Psoas muscle (tissue), 8 donors: ENCODE results near the gene CSF3. TPM values are rescaled to one million over a fixed set of nuclear protein-coding genes. Genes with fewer than 3 reads are reported as not detected.

ENCODE experiments used
- ATAC-seq, 4 donors: fragments of 200-7000 bp; cut with Tn5 transposase; one replicate each; pipeline ENCODE4 v1.9.1; 2020; ENCODE audit warnings: moderate library complexity in 3 of 4, mild to moderate bottlenecking in 2 of 4
- DNase-seq, 2 donors: peaks; one replicate each; pipeline ENCODE4 v3.0.0-alpha.2; 2020
- H3K27ac ChIP-seq: fragments of 200-600 bp; one replicate; pipeline ENCODE4 v1.8.0; 2022
- H3K27me3 ChIP-seq, 3 donors: fragments of 200-600 bp in 1 of 3; one replicate each; pipeline versions ENCODE4 v1.6.1 to v1.8.0; 2013 to 2022; ENCODE audit warnings: low read length in 2 of 3, mild to moderate bottlenecking in 2 of 3, moderate library complexity in 1 of 3; ENCODE audit not compliant: insufficient read depth in 3 of 3
- H3K36me3 ChIP-seq, 2 donors: fragments of 200-600 bp in 1 of 2; one replicate each; pipeline versions ENCODE4 v1.6.1 to v1.8.0; 2013 to 2022; ENCODE audit warnings: low read depth in 1 of 2, mild to moderate bottlenecking in 1 of 2, moderate library complexity in 1 of 2; ENCODE audit not compliant: insufficient read depth in 1 of 2
- H3K4me1 ChIP-seq: fragments of 200-600 bp; one replicate; pipeline ENCODE4 v1.8.0; 2022
- H3K4me3 ChIP-seq: fragments of 200-600 bp; one replicate; pipeline ENCODE4 v1.8.0; 2022; ENCODE audit warnings: mild to moderate bottlenecking
- H3K9me3 ChIP-seq: fragments of 200-600 bp; one replicate; pipeline ENCODE4 v1.8.0; 2022
- CTCF ChIP-seq: fragments of 200-600 bp; IDR thresholded peaks from one replicate; pipeline ENCODE4 v1.8.0; 2022; ENCODE audit warnings: antibody characterized with exemption
- WGBS, 3 donors: extraction: QIAGEN DNeasy Blood & Tissue Kit; methylation state at CpG; one replicate each; pipeline versions ENCODE4 v1.1.6 to v1.1.7; 2013; 5-methylcytosine and 5-hydroxymethylcytosine counted together
- intact Hi-C, 2 donors: fragments of 100-400 bp; cut with DNase I; formaldehyde crosslinking; loops; one replicate each; pipeline versions ENCODE4 v1.11.0 to v1.14.2; 2022
- polyA plus RNA-seq, 3 donors: library from polyadenylated mRNA; stranded (reverse); fragments of 200-250 nt; gene quantifications; one replicate each; pipeline ENCODE4 v1.2.3, GENCODE V29; 2013
- total RNA-seq, 4 donors: library from RNA; stranded (reverse); fragmentation: NEBNext Ultra II Directional in 2 of 4; extraction: Animal tissue kit (Norgen Biotek cat#: 25700) in 2 of 4; gene quantifications; one replicate each; pipeline versions ENCODE4 v1.2.1 to v1.2.4, GENCODE V29; 2021 to 2023
- donor health status: healthy with polysubstance abuse.
- donor health status: DM: no; HTN: no; CAD: no; lungs with moderate emphysema.
- donor health status: Bipolar disorder and iron deficiency.
- donor health status: healthy.
- donor health status: DM: yes; HTN: yes; CAD: no.
- donor health status: DM: no; HTN: no; CAD: no.
- donor health status: DM: no; HTN: no; CAD: no.
- donor health status: DM: yes; HTN: yes; CAD: no.

The CSF3 gene
- total and polyA plus RNA-seq, 7 donors = 0.30 to 46.2 (median 3.9) TPM

GRCh38 chr17:40025991-40026815 is 11.0 kb downstream of the CSF3 start:
- intact Hi-C loops = loop anchor here in 1 of 2 donors (2.0 to 5.0 kb wide), 2 partner anchors 13 to 69 kb away; no protein-coding TSS in a partner anchor
- Histone ChIP-seq H3K27me3 (no peaks in the 10 kb centered on the region), H3K9me3 (no peaks in the 10 kb centered on the region), H3K36me3 (peaks cover 3 to 88% of the 10 kb centered on the region in 2 donors), H3K27ac (peak overlapping the region; percentile 58), H3K4me3 (no peak overlapping the region), H3K4me1 (peaks cover 48% of the 10 kb centered on the region)
- ATAC-seq (no peak), DNase-seq (no peak)
- no peak for TF ChIP-seq CTCF
- 56 to 73% (median 63%) methylated on average over 22 of the region's 22 CpGs for WGBS, 3 donors

GRCh38 chr17:40026816-40027613 is 11.8 kb downstream of the CSF3 start:
- intact Hi-C loops = loop anchor here in 1 of 2 donors (2.0 to 5.0 kb wide), 2 partner anchors 14 to 70 kb away; no protein-coding TSS in a partner anchor
- no peaks in the 10 kb centered on the region for H3K27me3 ChIP-seq
- ATAC-seq (peak; percentile 80 to 87 (median 83)), DNase-seq (peak; percentile 84 to 93)
- peak overlapping the region; percentile 28 for H3K27ac ChIP-seq
- peaks cover 7 to 90% of the 10 kb centered on the region in 2 donors for H3K36me3 ChIP-seq
- peaks cover 49% of the 10 kb centered on the region for H3K4me1 ChIP-seq
- H3K9me3 ChIP-seq = no peaks in the 10 kb centered on the region
- 26 to 31% (median 26%) methylated on average over 33 of the region's 33 CpGs for WGBS, 3 donors
- peak; percentile 90 for TF ChIP-seq CTCF
- H3K4me3 ChIP-seq = no peak overlapping the region

- Histone ChIP-seq H3K27me3 (no peaks in the 10 kb centered on the region), H3K4me1 (peaks cover 49% of the 10 kb centered on the region), H3K27ac (peak overlapping the region; percentile 28), H3K4me3 (no peak overlapping the region), H3K36me3 (peaks cover 7 to 86% of the 10 kb centered on the region in 2 donors), H3K9me3 (no peaks in the 10 kb centered on the region)
- 77 to 84% (median 79%) methylated on average over 5 of the region's 5 CpGs for WGBS, 3 donors
- intact Hi-C loops = loop anchor here (1.0 to 5.0 kb wide), 3 partner anchors 14 to 70 kb away; no protein-coding TSS in a partner anchor
- no peak for ATAC-seq
- DNase-seq = no peak
- TF ChIP-seq CTCF = no peak
Observed at GRCh38 chr17:40027614-40028012, 12.4 kb downstream of the CSF3 start.

- DNase-seq = no peak
- H3K27ac ChIP-seq = no peak overlapping the region
- no peaks in the 10 kb centered on the region for H3K27me3 ChIP-seq
- WGBS, 3 donors = 81 to 86% (median 86%) methylated on average over 13 of the region's 13 CpGs
- H3K36me3 ChIP-seq = peaks cover 7 to 90% of the 10 kb centered on the region in 2 donors
- H3K4me3 ChIP-seq = no peak overlapping the region
- no peak for ATAC-seq
- peaks cover 47% of the 10 kb centered on the region for H3K4me1 ChIP-seq
- no peaks in the 10 kb centered on the region for H3K9me3 ChIP-seq
- intact Hi-C loops = loop anchor here (1.0 to 5.0 kb wide), 2 partner anchors 15 to 71 kb away; no protein-coding TSS in a partner anchor
- TF ChIP-seq CTCF = no peak
Observed at GRCh38 chr17:40028595-40028994, 13.4 kb downstream of the CSF3 start.
